HepG2 (cell line): ENCODE results near the gene TMED5. TPM values are rescaled to one million over a fixed set of nuclear protein-coding genes. Genes with fewer than 3 reads are reported as not detected.
A peak's percentile ranks its signal among the peaks of the same experiment; 100 is the strongest.

ENCODE experiments used
- ATAC-seq: fragments of 200-7000 bp; cut with Tn5 transposase; 3 replicates; pipeline ENCODE4 v1.9.1; 2020; ENCODE audit warnings: mild to moderate bottlenecking, moderate library complexity
- BruUV-seq: library from RNA; stranded (reverse); fragments of 400-500 nt; replicated peaks from 2 replicates; lab custom pipeline; 2021; lab: Mats Ljungman, UMichigan
- CTCF ChIA-PET: fragments of 300-600 bp; formaldehyde crosslinking; extraction: SDS; loops from one replicate; lab custom pipeline; 2021; ENCODE audit warnings: low total read pairs, inconsistent platforms, low intra/inter-chr PET ratio; lab: Yijun Ruan, JAX
- POLR2A ChIA-PET: fragments of 350-600 bp; sonication (Branson Sonifier 250); formaldehyde crosslinking; loops from one replicate; lab custom pipeline; 2020; ENCODE audit warnings: antibody characterized with exemption, inconsistent platforms; lab: Yijun Ruan, JAX
- DNase-seq: peaks from one replicate; pipeline ENCODE4 v3.0.0-alpha.2; 2015; ENCODE audit warnings: low spot score
- FAIRE-seq: peaks from 3 replicates; lab custom pipeline; 2011; peaks lifted over from hg19 to GRCh38; lab: Jason Lieb, UNC
- H2AFZ ChIP-seq: one replicate; pipeline ENCODE4 v1.6.1; 2011; ENCODE audit warnings: low read length, inconsistent platforms
- H3K27ac ChIP-seq: fragments of 300-600 bp; 3 replicates; pipeline ENCODE4 v1.8.0; 2011; ENCODE audit warnings: mixed run types, mild to moderate bottlenecking, mixed read lengths, low read length, inconsistent platforms; ENCODE audit not compliant: insufficient read depth; ENCODE audit errors: extremely low read length
- H3K27me3 ChIP-seq, 2 experiments: fragments of 200-600 bp in 1 of 2; 2 replicates in 1 of 2; 3 replicates in 1 of 2; pipeline versions ENCODE4 v1.6.0 to v1.8.0; 2011; ENCODE audit warnings: low read length in 2 of 2, mild to moderate bottlenecking in 2 of 2, moderate library complexity in 2 of 2, inconsistent platforms in 1 of 2; ENCODE audit not compliant: insufficient read depth in 2 of 2, control insufficient read depth in 1 of 2
- H3K36me3 ChIP-seq, 2 experiments: fragments of 200-600 bp in 1 of 2; replicated peaks in 1 of 2; 2 replicates in 1 of 2; 3 replicates in 1 of 2; pipeline versions ENCODE4 v1.5.1 to v1.8.0; 2011; ENCODE audit warnings: low read length in 2 of 2, inconsistent platforms in 1 of 2; ENCODE audit not compliant: insufficient read depth in 2 of 2, control insufficient read depth in 1 of 2
- H3K4me1 ChIP-seq: 2 replicates; pipeline ENCODE4 v1.5.1; 2012; ENCODE audit warnings: low read length, inconsistent platforms; ENCODE audit not compliant: insufficient read depth
- H3K4me2 ChIP-seq: 2 replicates; pipeline ENCODE4 v1.6.0; 2011; ENCODE audit warnings: low read depth, low read length, inconsistent platforms
- H3K4me3 ChIP-seq, 3 experiments: fragments of 200-600 bp in 1 of 3; sonication (generic), shearing (Covaris generic) in 1 of 3; replicated peaks in 1 of 3; 2 replicates each; pipeline ENCODE4 v1.5.1; 2011 to 2016; ENCODE audit warnings: low read length in 3 of 3, inconsistent platforms in 2 of 3, low read depth in 2 of 3, mild to moderate bottlenecking in 2 of 3, control low read depth in 1 of 3, mixed read lengths in 1 of 3; ENCODE audit not compliant: insufficient read depth in 1 of 3
- H3K79me2 ChIP-seq: one replicate; pipeline ENCODE4 v1.6.1; 2011; ENCODE audit warnings: low read length, inconsistent platforms; ENCODE audit not compliant: insufficient read depth
- H3K9ac ChIP-seq: 2 replicates; pipeline ENCODE4 v1.6.0; 2011; ENCODE audit warnings: mild to moderate bottlenecking, low read depth, low read length, inconsistent platforms; ENCODE audit not compliant: insufficient read depth
- H3K9me3 ChIP-seq: 2 replicates; pipeline ENCODE4 v1.5.1; 2012; ENCODE audit warnings: mild to moderate bottlenecking, low read length
- H4K20me1 ChIP-seq: 2 replicates; pipeline ENCODE4 v1.6.0; 2011; ENCODE audit warnings: inconsistent platforms, mild to moderate bottlenecking, low read length, moderate library complexity; ENCODE audit not compliant: insufficient read depth
- CHCHD3 ChIP-seq: sonication (generic); formaldehyde crosslinking; IDR thresholded peaks from 2 replicates; pipeline ENCODE4 v1.8.0; 2022; ENCODE audit warnings: mild to moderate bottlenecking, missing genetic modification reagents, moderate library complexity
- DNMT3B ChIP-seq: conservative IDR thresholded peaks from 2 replicates; pipeline ENCODE4 v1.6.1; 2016; ENCODE audit warnings: missing biosample characterization, control low read depth
- FOSL2 ChIP-seq: sonication (generic); formaldehyde crosslinking; IDR thresholded peaks from 2 replicates; pipeline ENCODE4 v1.4.0; 2020; ENCODE audit warnings: missing genetic modification reagents
- FOXK1 ChIP-seq: sonication (generic); formaldehyde crosslinking; IDR thresholded peaks from 2 replicates; pipeline ENCODE4 v1.4.0; 2020; ENCODE audit warnings: low read depth, missing genetic modification reagents, borderline replicate concordance
- KMT2A ChIP-seq: sonication (generic); formaldehyde crosslinking; IDR thresholded peaks from 2 replicates; pipeline ENCODE4 v1.4.0; 2020; ENCODE audit warnings: missing genetic modification reagents
- NKX3-1 ChIP-seq: sonication (generic); formaldehyde crosslinking; IDR thresholded peaks from 2 replicates; pipeline ENCODE4 v1.5.0; 2020; ENCODE audit warnings: missing genetic modification reagents
- NPAS2 ChIP-seq: sonication (generic); formaldehyde crosslinking; IDR thresholded peaks from 2 replicates; pipeline ENCODE4 v1.8.0; 2022; ENCODE audit warnings: mild to moderate bottlenecking, missing genetic modification reagents, borderline replicate concordance
- NR2C2 ChIP-seq: sonication (generic); formaldehyde crosslinking; IDR thresholded peaks from 2 replicates; pipeline ENCODE4 v1.4.0; 2020; ENCODE audit warnings: missing genetic modification reagents, mild to moderate bottlenecking, moderate library complexity, borderline replicate concordance
- POLR2AphosphoS5 ChIP-seq: IDR thresholded peaks from 2 replicates; pipeline ENCODE4 v1.6.1; 2012; ENCODE audit warnings: low read depth, low read length
- PREB ChIP-seq: sonication (generic); formaldehyde crosslinking; IDR thresholded peaks from 2 replicates; pipeline ENCODE4 v1.4.0; 2020; ENCODE audit warnings: missing genetic modification reagents
- ZBTB14 ChIP-seq: sonication (generic); formaldehyde crosslinking; IDR thresholded peaks from 2 replicates; pipeline ENCODE4 v1.4.0; 2020; ENCODE audit warnings: missing genetic modification reagents
- ZBTB2 ChIP-seq: sonication (generic); formaldehyde crosslinking; IDR thresholded peaks from 2 replicates; pipeline ENCODE4 v1.8.0; 2022; ENCODE audit warnings: low read depth, missing genetic modification reagents
- ZBTB21 ChIP-seq: sonication (generic); formaldehyde crosslinking; IDR thresholded peaks from 2 replicates; pipeline ENCODE4 v1.4.0; 2020; ENCODE audit warnings: missing genetic modification reagents
- ZFP36L2 ChIP-seq: sonication (generic); formaldehyde crosslinking; IDR thresholded peaks from 2 replicates; pipeline ENCODE4 v1.4.0; 2020; ENCODE audit warnings: missing genetic modification reagents
- ZFP62 ChIP-seq: sonication (generic); formaldehyde crosslinking; IDR thresholded peaks from 2 replicates; pipeline ENCODE4 v1.4.0; 2020; ENCODE audit warnings: missing genetic modification reagents
- ZNF121 ChIP-seq: sonication (generic); formaldehyde crosslinking; IDR thresholded peaks from 2 replicates; pipeline ENCODE4 v1.5.0; 2020; ENCODE audit warnings: mild to moderate bottlenecking, missing genetic modification reagents
- ZNF138 ChIP-seq: sonication (generic); formaldehyde crosslinking; IDR thresholded peaks from 2 replicates; pipeline ENCODE4 v1.5.0; 2020; ENCODE audit warnings: mild to moderate bottlenecking, low read depth, missing genetic modification reagents
- ZNF143 ChIP-seq: sonication (generic); formaldehyde crosslinking; IDR thresholded peaks from 2 replicates; pipeline ENCODE4 v1.4.0; 2020; ENCODE audit warnings: missing genetic modification reagents
- ZNF354B ChIP-seq: sonication (generic); formaldehyde crosslinking; IDR thresholded peaks from 2 replicates; pipeline ENCODE4 v1.8.0; 2022; ENCODE audit warnings: mild to moderate bottlenecking, missing genetic modification reagents
- ZNF570 ChIP-seq: sonication (generic); formaldehyde crosslinking; IDR thresholded peaks from 2 replicates; pipeline ENCODE4 v1.4.0; 2020; ENCODE audit warnings: mild to moderate bottlenecking, missing genetic modification reagents, borderline replicate concordance
- ZNF770 ChIP-seq: sonication (generic); formaldehyde crosslinking; IDR thresholded peaks from 2 replicates; pipeline ENCODE4 v1.5.0; 2020; ENCODE audit warnings: mild to moderate bottlenecking, missing genetic modification reagents
- WGBS: methylation state at CpG from one replicate; pipeline ENCODE4 v1.1.6; 2017; ENCODE audit warnings: low lambda C conversion rate; 5-methylcytosine and 5-hydroxymethylcytosine counted together
- in situ Hi-C: cut with HindIII; loops from 2 replicates; pipeline ENCODE4 v1.10.0; 2017; ENCODE audit warnings: low pct_unique_long_range_greater_than_20kb; ENCODE audit not compliant: extremely low pct_ligation_motif_present
- intact Hi-C: fragments of 100-400 bp; cut with micrococcal nuclease; formaldehyde crosslinking; loops from one replicate; pipeline ENCODE4 v1.10.0; 2022; ENCODE audit not compliant: unreplicated experiment
- polyA plus RNA-seq, 8 experiments: library from polyadenylated mRNA; depleted of rRNA in 3 of 8; stranded (reverse) in 7 of 8; unstranded in 1 of 8; fragments of >200 nt; fragmentation: Illumina TruSeq in 4 of 8; extraction: Trizol in 4 of 8; gene quantifications; 2 replicates each; pipeline versions ENCODE4 v1.2.1 to v1.2.3, GENCODE V29; 2011 to 2016; ENCODE audit warnings: low read depth in 4 of 8, missing spikeins in 1 of 8, mixed read lengths in 1 of 8; ENCODE audit not compliant: insufficient read depth in 1 of 8
- total RNA-seq, 5 experiments: library from RNA; depleted of rRNA; stranded (reverse); fragments of >200 nt; fragmentation: Illumina TruSeq; extraction: Trizol; gene quantifications; 2 replicates each; pipeline ENCODE4 v1.2.3, GENCODE V29; 2016; ENCODE audit warnings: low read depth in 1 of 5

Gene TMED5
- total and polyA plus RNA-seq, 2 of the 13 experiments (the other 11 are each of a cell fraction or from before 2014, with no cell fraction given): 58.1 to 99.0 TPM

- BruUV-seq: no TSS peak
- Histone ChIP-seq H3K27ac (no peak overlapping the region), H3K79me2 (no peaks in the 10 kb centered on the region), H3K27me3 (no peaks in the 10 kb centered on the region), H2AFZ (no peak overlapping the region), H3K9me3 (no peaks in the 10 kb centered on the region), H4K20me1 (no peaks in the 10 kb centered on the region), H3K4me1 (peaks cover 23% of the 10 kb centered on the region), H3K36me3 (peaks cover 0 to 6% of the 10 kb centered on the region in 2 experiments; a peak in 1 of 5 replicates), H3K9ac (no peak overlapping the region), H3K4me2 (no peak overlapping the region), H3K4me3 (no peak overlapping the region)
- DNase-seq (peak; percentile 13), FAIRE-seq (no peak), ATAC-seq (peak; percentile 38)
- POLR2A ChIA-PET: no interaction called here
- WGBS: 78% methylated on average over 6 of the region's 6 CpGs
- intact Hi-C loops: no loop called here
- CTCF ChIA-PET: no interaction called here
- no peak for TF ChIP-seq ZNF354B
- TF ChIP-seq ZNF138 (CRISPR knock-in tag): no peak
- TF ChIP-seq PREB (CRISPR knock-in tag): no peak
- no peak for TF ChIP-seq NPAS2 (CRISPR knock-in tag)
- no peak for TF ChIP-seq ZFP62 (CRISPR knock-in tag)
- TF ChIP-seq POLR2AphosphoS5: no peak
- no peak for TF ChIP-seq NR2C2
- TF ChIP-seq NKX3-1 (CRISPR knock-in tag): no peak
- TF ChIP-seq ZNF770 (CRISPR knock-in tag): peak; percentile 68
- peak; percentile 85 for TF ChIP-seq ZNF121
- TF ChIP-seq ZNF143: no peak
- no peak for TF ChIP-seq FOXK1 (CRISPR knock-in tag)
- no peak for TF ChIP-seq KMT2A
- no peak for TF ChIP-seq ZBTB21 (CRISPR knock-in tag)
- TF ChIP-seq ZNF570 (CRISPR knock-in tag): no peak
- TF ChIP-seq FOSL2 (CRISPR knock-in tag): peak; percentile 39; the same call in 1 of the 2 replicates
- no peak for TF ChIP-seq CHCHD3
- no peak for TF ChIP-seq ZBTB14 (CRISPR knock-in tag)
- no peak for TF ChIP-seq ZBTB2
- no peak for TF ChIP-seq DNMT3B (CRISPR knock-in tag)
- no peak for TF ChIP-seq ZFP36L2 (CRISPR knock-in tag)
- TF ChIP-seq, all 625 proteins: peak for 3
- in situ Hi-C loops: no loop called here
These were observed 19.9 kb upstream of the TMED5 start for GRCh38 chr1:93200086-93200620.
